Neural cell (in vitro differentiated cells): ENCODE results near the gene ATP1A1.

Experiments
- EP300 ChIP-seq: fragments of 450-650 bp; conservative IDR thresholded peaks from 2 replicates; pipeline ENCODE4 v1.6.1; 2014; ENCODE audit warnings: antibody characterized with exemption, mild to moderate bottlenecking, moderate library complexity; ENCODE audit not compliant: poor library complexity, severe bottlenecking
- EZH2 ChIP-seq: fragments of 200-600, 300-800 bp; shearing (Covaris generic), sonication (generic); IDR thresholded peaks from 2 replicates; pipeline ENCODE4 v1.6.1; 2014; ENCODE audit warnings: antibody characterized with exemption, low read length, borderline replicate concordance, mild to moderate bottlenecking; ENCODE audit not compliant: insufficient read depth, poor library complexity, severe bottlenecking
- MXI1 ChIP-seq: fragments of 450-650 bp; conservative IDR thresholded peaks from 2 replicates; pipeline ENCODE4 v1.6.1; 2014; ENCODE audit warnings: antibody characterized with exemption, mild to moderate bottlenecking; ENCODE audit not compliant: poor library complexity, severe bottlenecking
- POLR2AphosphoS5 ChIP-seq: IDR thresholded peaks from 2 replicates; pipeline ENCODE4 v1.6.1; 2012
- RAD21 ChIP-seq: fragments of 450-650 bp; conservative IDR thresholded peaks from 2 replicates; pipeline ENCODE4 v1.6.1; 2014; ENCODE audit warnings: antibody characterized with exemption, mild to moderate bottlenecking, moderate library complexity
- SMC3 ChIP-seq: fragments of 450-650 bp; conservative IDR thresholded peaks from 2 replicates; pipeline ENCODE4 v1.6.1; 2014; ENCODE audit warnings: antibody characterized with exemption, mild to moderate bottlenecking, moderate library complexity; ENCODE audit not compliant: poor library complexity
- TAF1 ChIP-seq: IDR thresholded peaks from 2 replicates; pipeline ENCODE4 v1.6.1; 2012; ENCODE audit warnings: low read depth
- TF ChIP-seq, protein P1 (sequence below): fragments of 450-650 bp; IDR thresholded peaks from 2 replicates; pipeline ENCODE4 v1.5.1; 2014; ENCODE audit warnings: antibody characterized with exemption, mild to moderate bottlenecking, moderate library complexity; ENCODE audit not compliant: poor library complexity, severe bottlenecking
- TF ChIP-seq, protein P2 (sequence below): IDR thresholded peaks from 2 replicates; pipeline ENCODE4 v1.6.1; 2012; ENCODE audit warnings: borderline replicate concordance

DNA sequence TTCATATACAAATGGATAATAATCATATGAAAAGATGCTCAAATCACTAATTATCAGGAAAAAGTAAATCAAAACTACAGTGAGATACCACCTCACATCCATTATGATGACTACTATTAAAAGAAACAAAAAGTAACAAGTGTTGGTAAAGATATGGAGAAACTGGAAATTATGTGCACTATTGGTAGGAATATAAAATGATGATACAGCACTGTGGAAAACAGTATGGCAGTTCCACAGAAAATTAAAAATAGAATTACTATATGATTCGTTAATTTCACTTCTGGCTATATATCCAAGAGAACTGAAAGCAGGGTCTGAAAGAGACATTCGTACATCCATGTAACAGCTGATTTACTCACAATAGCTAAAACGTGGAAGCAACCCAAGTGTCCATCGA is 21.1 kb upstream of the ATP1A1 start:
- TF ChIP-seq POLR2AphosphoS5: no peak
- TF ChIP-seq, protein P1, sequence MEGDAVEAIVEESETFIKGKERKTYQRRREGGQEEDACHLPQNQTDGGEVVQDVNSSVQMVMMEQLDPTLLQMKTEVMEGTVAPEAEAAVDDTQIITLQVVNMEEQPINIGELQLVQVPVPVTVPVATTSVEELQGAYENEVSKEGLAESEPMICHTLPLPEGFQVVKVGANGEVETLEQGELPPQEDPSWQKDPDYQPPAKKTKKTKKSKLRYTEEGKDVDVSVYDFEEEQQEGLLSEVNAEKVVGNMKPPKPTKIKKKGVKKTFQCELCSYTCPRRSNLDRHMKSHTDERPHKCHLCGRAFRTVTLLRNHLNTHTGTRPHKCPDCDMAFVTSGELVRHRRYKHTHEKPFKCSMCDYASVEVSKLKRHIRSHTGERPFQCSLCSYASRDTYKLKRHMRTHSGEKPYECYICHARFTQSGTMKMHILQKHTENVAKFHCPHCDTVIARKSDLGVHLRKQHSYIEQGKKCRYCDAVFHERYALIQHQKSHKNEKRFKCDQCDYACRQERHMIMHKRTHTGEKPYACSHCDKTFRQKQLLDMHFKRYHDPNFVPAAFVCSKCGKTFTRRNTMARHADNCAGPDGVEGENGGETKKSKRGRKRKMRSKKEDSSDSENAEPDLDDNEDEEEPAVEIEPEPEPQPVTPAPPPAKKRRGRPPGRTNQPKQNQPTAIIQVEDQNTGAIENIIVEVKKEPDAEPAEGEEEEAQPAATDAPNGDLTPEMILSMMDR: no peak
- TF ChIP-seq MXI1: no peak
- TF ChIP-seq EP300: no peak
- TF ChIP-seq, protein P2, sequence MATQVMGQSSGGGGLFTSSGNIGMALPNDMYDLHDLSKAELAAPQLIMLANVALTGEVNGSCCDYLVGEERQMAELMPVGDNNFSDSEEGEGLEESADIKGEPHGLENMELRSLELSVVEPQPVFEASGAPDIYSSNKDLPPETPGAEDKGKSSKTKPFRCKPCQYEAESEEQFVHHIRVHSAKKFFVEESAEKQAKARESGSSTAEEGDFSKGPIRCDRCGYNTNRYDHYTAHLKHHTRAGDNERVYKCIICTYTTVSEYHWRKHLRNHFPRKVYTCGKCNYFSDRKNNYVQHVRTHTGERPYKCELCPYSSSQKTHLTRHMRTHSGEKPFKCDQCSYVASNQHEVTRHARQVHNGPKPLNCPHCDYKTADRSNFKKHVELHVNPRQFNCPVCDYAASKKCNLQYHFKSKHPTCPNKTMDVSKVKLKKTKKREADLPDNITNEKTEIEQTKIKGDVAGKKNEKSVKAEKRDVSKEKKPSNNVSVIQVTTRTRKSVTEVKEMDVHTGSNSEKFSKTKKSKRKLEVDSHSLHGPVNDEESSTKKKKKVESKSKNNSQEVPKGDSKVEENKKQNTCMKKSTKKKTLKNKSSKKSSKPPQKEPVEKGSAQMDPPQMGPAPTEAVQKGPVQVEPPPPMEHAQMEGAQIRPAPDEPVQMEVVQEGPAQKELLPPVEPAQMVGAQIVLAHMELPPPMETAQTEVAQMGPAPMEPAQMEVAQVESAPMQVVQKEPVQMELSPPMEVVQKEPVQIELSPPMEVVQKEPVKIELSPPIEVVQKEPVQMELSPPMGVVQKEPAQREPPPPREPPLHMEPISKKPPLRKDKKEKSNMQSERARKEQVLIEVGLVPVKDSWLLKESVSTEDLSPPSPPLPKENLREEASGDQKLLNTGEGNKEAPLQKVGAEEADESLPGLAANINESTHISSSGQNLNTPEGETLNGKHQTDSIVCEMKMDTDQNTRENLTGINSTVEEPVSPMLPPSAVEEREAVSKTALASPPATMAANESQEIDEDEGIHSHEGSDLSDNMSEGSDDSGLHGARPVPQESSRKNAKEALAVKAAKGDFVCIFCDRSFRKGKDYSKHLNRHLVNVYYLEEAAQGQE: no peak
- no peak for TF ChIP-seq EZH2
- TF ChIP-seq RAD21: no peak
- TF ChIP-seq SMC3: no peak
- no peak for TF ChIP-seq TAF1
